Sigmoid colon (tissue), 7 donors: ENCODE data around the gene TWSG1. TPM values are rescaled to one million over a fixed set of nuclear protein-coding genes. Genes with fewer than 3 reads are reported as not detected.

Source experiments
- DNase-seq: peaks from one replicate; pipeline ENCODE4 v3.0.0-alpha.2; 2019
- H3K27ac ChIP-seq, 4 donors: fragments of 200-600 bp; sonication (generic); one replicate each; pipeline ENCODE4 v1.5.1; 2016 to 2019; ENCODE audit warnings: mild to moderate bottlenecking in 1 of 4
- H3K27me3 ChIP-seq, 3 donors: fragments of 200-600 bp; sonication (generic); one replicate each; pipeline ENCODE4 v1.5.1; 2019; ENCODE audit warnings: mild to moderate bottlenecking in 1 of 3
- H3K36me3 ChIP-seq, 4 donors: fragments of 200-600 bp; sonication (generic); one replicate each; pipeline ENCODE4 v1.5.1; 2016 to 2019
- H3K4me1 ChIP-seq, 4 donors: fragments of 200-600 bp; sonication (generic); one replicate each; pipeline ENCODE4 v1.5.1; 2017 to 2019
- H3K4me3 ChIP-seq, 4 donors: fragments of 200-600 bp; sonication (generic); one replicate each; pipeline ENCODE4 v1.5.1; 2017 to 2019; ENCODE audit warnings: mild to moderate bottlenecking in 2 of 4, moderate library complexity in 1 of 4
- H3K9me3 ChIP-seq, 4 donors: fragments of 200-600 bp in 3 of 4; sonication (generic) in 3 of 4; one replicate each; pipeline versions ENCODE4 v1.5.1 to v1.6.1; 2013 to 2019
- CTCF ChIP-seq, 4 experiments: fragments of 450-650 bp in 3 of 4; fragments of 200-600 bp in 1 of 4; IDR thresholded peaks; one replicate each; pipeline ENCODE4 v1.5.1; 2016 to 2019; ENCODE audit warnings: antibody characterized with exemption in 4 of 4, mild to moderate bottlenecking in 3 of 4, moderate library complexity in 2 of 4
- EP300 ChIP-seq, 4 donors: sonication (generic); formaldehyde crosslinking; IDR thresholded peaks; one replicate each; pipeline ENCODE4 v1.6.1; 2017; ENCODE audit warnings: antibody characterized with exemption in 4 of 4
- POLR2A ChIP-seq, 2 donors: fragments of 450-650 bp; IDR thresholded peaks; one replicate each; pipeline ENCODE4 v1.6.1; 2016; ENCODE audit warnings: antibody characterized with exemption in 2 of 2, mild to moderate bottlenecking in 2 of 2, moderate library complexity in 2 of 2
- POLR2AphosphoS5 ChIP-seq, 4 donors: sonication (generic); formaldehyde crosslinking; IDR thresholded peaks; one replicate each; pipeline ENCODE4 v1.6.1; 2017; ENCODE audit warnings: antibody characterized with exemption in 4 of 4
- WGBS, 2 donors: extraction: QIAGEN DNeasy Blood & Tissue Kit; methylation state at CpG; one replicate each; pipeline ENCODE4 v1.1.7; 2013; 5-methylcytosine and 5-hydroxymethylcytosine counted together
- intact Hi-C: fragments of 100-400 bp; cut with DNase I; formaldehyde crosslinking; loops from one replicate; pipeline ENCODE4 v1.15.1; 2023
- polyA plus RNA-seq, 3 donors: library from polyadenylated mRNA; stranded (reverse); fragments of 200-250 nt; gene quantifications; one replicate each; pipeline ENCODE4 v1.2.3, GENCODE V29; 2013
- total RNA-seq, 4 donors: library from RNA; depleted of rRNA; stranded (reverse); fragments of >200 nt; gene quantifications; one replicate each; pipeline ENCODE4 v1.1.0, GENCODE V29; 2016
- donor health status: healthy with polysubstance abuse.
- donor health status: Bipolar disorder and iron deficiency.
- donor health status: healthy.

The TWSG1 gene
- total and polyA plus RNA-seq, 7 donors, result 3.6 to 88.3 (median 69.2) TPM

- no peaks in the 10 kb centered on the region for H3K9me3 ChIP-seq
- intact Hi-C loops, result no loop called here
- H3K4me1 ChIP-seq, result peaks cover 0 to 17% (median 15%) of the 10 kb centered on the region in 4 donors
- H3K36me3 ChIP-seq, result no peaks in the 10 kb centered on the region
- 73 to 77% methylated on average over 6 of the region's 6 CpGs for WGBS, 2 donors
- H3K27ac ChIP-seq, result peak overlapping the region; percentile 46 to 68 (median 60)
- H3K4me3 ChIP-seq, result peak overlapping the region in 3 of 4 donors; percentile 20 to 35 (median 26)
- no peaks in the 10 kb centered on the region for H3K27me3 ChIP-seq
- TF ChIP-seq EP300 (IDR thresholded peaks at IDR 0.05) (no peak), CTCF (IDR thresholded peaks at IDR 0.05) (no peak), POLR2AphosphoS5 (IDR thresholded peaks at IDR 0.05) (no peak), POLR2A (IDR thresholded peaks at IDR 0.05) (no peak)
- no peak for DNase-seq
Observed at GRCh38 chr18:9416563-9417072, 82.0 kb downstream of the TWSG1 start.

GRCh38 chr18:9417073-9417851, 82.7 kb downstream of the TWSG1 start:
- Histone ChIP-seq H3K9me3 (no peaks in the 10 kb centered on the region), H3K36me3 (no peaks in the 10 kb centered on the region), H3K27ac (peak overlapping the region; percentile 46 to 68 (median 60)), H3K4me3 (peak overlapping the region in 3 of 4 donors; percentile 20 to 35 (median 26)), H3K27me3 (no peaks in the 10 kb centered on the region), H3K4me1 (peaks cover 0 to 17% (median 15%) of the 10 kb centered on the region in 4 donors)
- intact Hi-C loops, result no loop called here
- peak; percentile 67 for DNase-seq
- TF ChIP-seq EP300 (IDR thresholded peaks at IDR 0.05), result no peak
- TF ChIP-seq CTCF (IDR thresholded peaks at IDR 0.05), result no peak
- no peak for TF ChIP-seq POLR2AphosphoS5 (IDR thresholded peaks at IDR 0.05)
- no peak for TF ChIP-seq POLR2A (IDR thresholded peaks at IDR 0.05)
- WGBS, 2 donors, result 74 to 84% methylated on average over 18 of the region's 18 CpGs

GRCh38 chr18:9418047-9418690, 83.6 kb downstream of the TWSG1 start:
- H3K27me3 ChIP-seq, result no peaks in the 10 kb centered on the region
- H3K9me3 ChIP-seq, result no peaks in the 10 kb centered on the region
- H3K27ac ChIP-seq, result no peak overlapping the region
- TF ChIP-seq POLR2A (IDR thresholded peaks at IDR 0.05) (no peak), EP300 (IDR thresholded peaks at IDR 0.05) (no peak), POLR2AphosphoS5 (IDR thresholded peaks at IDR 0.05) (no peak), CTCF (IDR thresholded peaks at IDR 0.05) (no peak)
- H3K36me3 ChIP-seq, result no peaks in the 10 kb centered on the region
- DNase-seq, result peak; percentile 41
- intact Hi-C loops, result no loop called here
- WGBS, 2 donors, result 38 to 73% methylated on average over 6 of the region's 6 CpGs
- no peak overlapping the region for H3K4me3 ChIP-seq
- peaks cover 0 to 17% (median 15%) of the 10 kb centered on the region in 4 donors for H3K4me1 ChIP-seq

GRCh38 chr18:9419956-9420631, 85.5 kb downstream of the TWSG1 start:
- Histone ChIP-seq H3K4me1 (peaks cover 0 to 17% (median 15%) of the 10 kb centered on the region in 4 donors), H3K4me3 (no peak overlapping the region), H3K9me3 (no peaks in the 10 kb centered on the region), H3K27me3 (no peaks in the 10 kb centered on the region), H3K36me3 (no peaks in the 10 kb centered on the region), H3K27ac (no peak overlapping the region)
- intact Hi-C loops, result no loop called here
- peak; percentile 20 for DNase-seq
- no peak for TF ChIP-seq EP300 (IDR thresholded peaks at IDR 0.05)
- TF ChIP-seq CTCF (IDR thresholded peaks at IDR 0.05), result no peak
- no peak for TF ChIP-seq POLR2AphosphoS5 (IDR thresholded peaks at IDR 0.05)
- no peak for TF ChIP-seq POLR2A (IDR thresholded peaks at IDR 0.05)
- 69 to 81% methylated on average over 5 of the region's 5 CpGs for WGBS, 2 donors
